GM10266 (cell line): ENCODE measurements around the gene DIS3L2.

Experiments used
- DNase-seq: peaks from one replicate; pipeline ENCODE4 v3.0.0; 2012; ENCODE audit errors: extremely low spot score
- TF ChIP-seq, protein P1 (sequence below): IDR thresholded peaks from 2 replicates; pipeline ENCODE4 v1.5.1; 2012; ENCODE audit warnings: mild to moderate bottlenecking, low read depth; ENCODE audit not compliant: control insufficient read depth, insufficient read depth; ENCODE audit errors: missing control alignments

Gene DIS3L2

DNA sequence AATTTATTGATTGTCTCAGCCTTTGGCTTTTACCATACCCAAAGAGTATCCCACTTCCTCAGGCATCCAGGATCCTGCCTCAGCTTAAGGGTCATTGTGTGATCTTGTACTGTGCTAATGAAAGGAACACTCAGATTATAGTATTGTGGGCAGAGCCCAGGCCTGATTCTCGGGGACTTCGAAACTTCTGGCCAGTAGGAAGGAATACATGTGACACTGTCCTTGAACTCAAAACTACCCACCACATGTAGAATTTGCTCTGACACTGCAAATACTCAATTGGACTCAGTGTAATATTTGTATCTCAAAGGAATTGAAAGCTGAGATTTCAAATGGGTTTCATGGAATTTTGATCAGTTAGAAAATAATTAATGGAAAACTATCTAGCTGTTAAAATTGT lies 15.9 kb downstream of the DIS3L2 start:
- DNase-seq: no peak

DNA sequence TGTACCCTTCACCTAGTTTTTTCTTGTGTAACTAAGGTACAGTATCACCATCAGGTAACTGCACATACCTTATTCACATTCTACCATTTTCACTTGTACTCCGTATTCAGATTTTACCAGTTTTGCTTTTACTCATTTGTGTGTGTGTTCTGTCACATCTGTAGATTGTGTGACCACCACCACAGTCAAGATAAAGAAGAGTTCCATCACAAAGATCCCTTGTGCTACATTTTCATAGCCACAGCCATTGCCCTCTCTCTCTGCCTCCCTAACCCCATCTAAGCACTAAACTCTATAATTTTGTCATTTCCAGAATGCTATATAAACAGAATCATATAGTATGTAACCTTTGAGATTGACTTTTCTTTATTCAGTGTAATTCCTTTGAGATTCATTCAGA lies 23.5 kb downstream of the DIS3L2 start:
- TF ChIP-seq, protein P1, sequence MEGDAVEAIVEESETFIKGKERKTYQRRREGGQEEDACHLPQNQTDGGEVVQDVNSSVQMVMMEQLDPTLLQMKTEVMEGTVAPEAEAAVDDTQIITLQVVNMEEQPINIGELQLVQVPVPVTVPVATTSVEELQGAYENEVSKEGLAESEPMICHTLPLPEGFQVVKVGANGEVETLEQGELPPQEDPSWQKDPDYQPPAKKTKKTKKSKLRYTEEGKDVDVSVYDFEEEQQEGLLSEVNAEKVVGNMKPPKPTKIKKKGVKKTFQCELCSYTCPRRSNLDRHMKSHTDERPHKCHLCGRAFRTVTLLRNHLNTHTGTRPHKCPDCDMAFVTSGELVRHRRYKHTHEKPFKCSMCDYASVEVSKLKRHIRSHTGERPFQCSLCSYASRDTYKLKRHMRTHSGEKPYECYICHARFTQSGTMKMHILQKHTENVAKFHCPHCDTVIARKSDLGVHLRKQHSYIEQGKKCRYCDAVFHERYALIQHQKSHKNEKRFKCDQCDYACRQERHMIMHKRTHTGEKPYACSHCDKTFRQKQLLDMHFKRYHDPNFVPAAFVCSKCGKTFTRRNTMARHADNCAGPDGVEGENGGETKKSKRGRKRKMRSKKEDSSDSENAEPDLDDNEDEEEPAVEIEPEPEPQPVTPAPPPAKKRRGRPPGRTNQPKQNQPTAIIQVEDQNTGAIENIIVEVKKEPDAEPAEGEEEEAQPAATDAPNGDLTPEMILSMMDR: no peak
- DNase-seq: no peak

More for the DNA sequence above, 15.9 kb downstream of the DIS3L2 start:
- TF ChIP-seq, protein P1: no peak

DNA sequence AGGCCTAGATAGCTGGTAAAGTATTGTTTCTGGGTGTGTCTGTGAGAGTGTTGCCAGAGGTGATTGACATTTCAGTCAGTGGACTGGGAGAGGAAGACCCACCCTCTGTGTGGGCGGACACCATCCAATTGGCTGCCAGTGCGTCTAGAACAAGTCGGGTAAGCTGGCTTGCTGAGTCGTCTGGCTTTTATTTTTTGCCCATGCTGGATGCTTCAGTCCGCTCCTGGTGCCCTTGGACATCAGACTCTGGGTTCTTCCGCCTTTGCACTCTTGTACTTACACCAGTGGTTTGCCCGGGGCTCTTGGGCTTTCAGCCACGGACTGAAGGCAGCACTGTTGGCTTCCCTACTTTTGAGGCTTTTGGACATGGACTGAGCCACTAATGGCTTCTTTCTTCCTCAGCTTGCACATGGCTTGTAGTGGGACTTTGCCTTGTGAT lies 24.3 kb downstream of the DIS3L2 start:
- DNase-seq: no peak

DNA sequence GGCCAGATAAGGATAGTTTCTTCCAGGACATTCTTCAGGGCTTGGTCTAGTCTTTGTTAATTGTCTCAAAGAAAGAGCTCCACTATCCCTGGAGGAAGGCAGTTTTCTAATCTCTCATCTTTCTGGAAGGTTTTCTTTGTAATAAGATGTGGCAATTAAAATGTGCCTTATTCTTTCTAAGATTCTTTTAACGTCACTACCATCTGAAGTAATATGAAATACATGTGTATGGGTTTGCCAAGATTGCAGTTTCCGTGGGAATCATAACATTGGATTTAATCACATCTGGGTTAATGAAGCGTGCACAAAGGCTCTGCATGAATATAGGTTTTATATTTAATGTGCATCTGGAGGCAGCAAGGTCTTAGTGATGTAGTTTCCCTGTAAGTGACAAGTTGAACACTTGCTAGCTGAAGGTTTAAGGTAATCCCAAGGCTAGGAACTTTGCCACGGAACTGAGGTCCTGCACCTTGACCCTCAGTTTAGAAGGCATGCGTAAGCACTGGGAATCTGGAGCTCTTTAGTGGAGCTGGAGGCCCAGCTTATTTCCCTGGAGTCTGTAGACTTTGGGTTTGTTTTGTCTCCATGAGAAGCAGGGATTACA lies 25.7 kb downstream of the DIS3L2 start:
- no peak for DNase-seq
- TF ChIP-seq, protein P1: no peak

More for the DNA sequence above, 24.3 kb downstream of the DIS3L2 start:
- TF ChIP-seq, protein P1: no peak

DNA sequence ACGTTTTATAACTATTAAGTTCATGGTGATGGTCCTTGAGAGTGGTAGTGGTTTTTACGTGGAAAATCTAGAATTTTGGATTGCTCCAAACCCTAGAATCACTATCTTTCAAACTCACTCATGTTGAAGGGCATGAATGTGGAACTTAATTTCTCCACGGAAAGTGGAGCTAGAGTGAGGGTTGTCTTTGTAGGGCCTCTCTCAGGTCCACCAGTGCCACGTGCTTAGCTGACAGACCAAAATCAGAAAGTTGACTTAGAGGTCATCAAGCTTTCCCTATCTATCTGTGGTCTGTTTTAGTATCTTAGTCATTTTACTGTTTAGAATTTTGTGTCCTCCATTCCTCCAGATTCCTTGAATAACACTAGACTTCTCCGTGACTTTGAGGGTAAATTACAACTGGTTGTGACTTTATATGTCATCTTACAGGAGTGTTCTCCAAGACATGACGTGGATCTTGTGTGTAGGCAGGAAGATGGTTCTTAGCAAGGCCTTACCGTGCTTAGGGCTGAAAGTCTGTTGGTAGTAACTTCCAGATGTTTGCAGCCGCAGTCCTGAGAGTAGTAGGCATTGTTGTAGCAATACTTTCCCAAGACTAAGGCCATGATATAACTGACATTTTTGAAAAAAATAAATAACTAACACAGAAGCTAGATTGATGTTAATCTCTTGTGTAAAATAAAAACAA lies 26.8 kb downstream of the DIS3L2 start:
- TF ChIP-seq, protein P1: no peak
- no peak for DNase-seq

DNA sequence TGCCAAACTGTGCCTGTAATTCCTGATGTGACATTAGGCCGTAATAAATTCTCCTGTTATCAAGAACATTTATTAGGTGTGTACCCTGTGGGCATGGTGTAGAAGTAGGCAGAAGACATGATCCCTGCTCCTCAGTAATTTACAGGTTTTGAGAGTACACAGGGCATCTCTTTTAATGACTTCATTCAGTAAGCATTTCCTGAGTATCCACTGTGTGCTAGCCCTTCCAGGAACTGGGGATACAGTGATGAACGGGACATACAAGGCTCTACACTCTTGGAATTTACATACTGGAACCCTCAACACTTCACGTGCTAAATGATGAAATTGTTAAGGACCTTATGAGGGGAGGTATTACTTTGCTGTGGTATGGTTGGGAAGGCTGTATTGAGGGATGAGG lies 30.2 kb downstream of the DIS3L2 start:
- TF ChIP-seq, protein P1: no peak
- DNase-seq: no peak

DNA sequence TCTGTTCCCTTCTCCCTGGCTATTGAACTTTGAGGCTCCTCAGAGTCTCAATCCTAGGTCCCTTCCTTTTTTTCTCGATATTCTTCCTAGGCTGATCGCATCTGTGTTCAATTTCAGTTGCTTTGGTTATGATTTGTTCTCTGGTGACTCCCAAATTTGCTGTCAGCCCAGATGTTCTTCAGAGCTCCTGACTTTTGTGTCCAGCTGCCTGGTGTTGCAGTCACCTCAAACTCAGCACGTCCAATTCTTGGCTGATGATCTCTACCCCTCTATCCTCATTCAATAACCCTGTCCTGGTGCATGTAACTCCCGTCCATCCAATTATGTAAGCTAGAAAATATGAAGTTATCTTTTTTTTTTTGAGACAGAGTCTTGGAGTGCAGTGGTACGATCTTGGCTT lies 31.4 kb downstream of the DIS3L2 start:
- no peak for DNase-seq
- TF ChIP-seq, protein P1: no peak
